Thoracic aorta (tissue), 2 donors: ENCODE results near the gene KRTAP20-3. TPM values are rescaled to one million over a fixed set of nuclear protein-coding genes. Genes with fewer than 3 reads are reported as not detected.

Experiments used
- ATAC-seq: fragments of 150-250 bp; one replicate; pipeline ENCODE4 v1.8.0; 2017; ENCODE audit warnings: low read depth; ENCODE audit not compliant: insufficient number of reproducible peaks, low FRiP score
- DNase-seq: peaks from one replicate; pipeline ENCODE4 v3.0.0-alpha.2; 2020; ENCODE audit warnings: low spot score
- H3K27ac ChIP-seq, 2 donors: fragments of 200-600 bp; sonication (generic); 1 replicate in 1 of 2; 2 replicates in 1 of 2; pipeline ENCODE4 v1.5.1; 2016; ENCODE audit warnings: mild to moderate bottlenecking in 2 of 2, moderate library complexity in 2 of 2
- H3K27me3 ChIP-seq: fragments of 200-600 bp; sonication (generic); replicated peaks from 2 replicates; pipeline ENCODE4 v1.6.0; 2016; ENCODE audit warnings: mild to moderate bottlenecking; ENCODE audit not compliant: insufficient read depth
- H3K36me3 ChIP-seq: fragments of 200-600 bp; sonication (generic); one replicate; pipeline ENCODE4 v1.5.1; 2016
- H3K4me1 ChIP-seq, 2 donors: fragments of 200-600 bp; sonication (generic); 1 replicate in 1 of 2; 2 replicates in 1 of 2; pipeline versions ENCODE4 v1.5.1 to v1.6.0; 2016; ENCODE audit warnings: low read depth in 2 of 2, mild to moderate bottlenecking in 1 of 2; ENCODE audit not compliant: control insufficient read depth in 1 of 2
- H3K4me3 ChIP-seq: fragments of 200-600 bp; sonication (generic); 2 replicates; pipeline ENCODE4 v1.5.1; 2016; ENCODE audit warnings: mild to moderate bottlenecking
- H3K9me3 ChIP-seq: fragments of 200-600 bp; sonication (generic); 2 replicates; pipeline ENCODE4 v1.5.1; 2016
- CTCF ChIP-seq: fragments of 200-600 bp; sonication (generic); IDR thresholded peaks from one replicate; pipeline ENCODE4 v1.5.1; 2019; ENCODE audit warnings: antibody characterized with exemption
- total RNA-seq, 2 donors: library from RNA; depleted of rRNA; stranded (reverse); fragments of >200 nt; gene quantifications; one replicate each; pipeline versions ENCODE4 v1.1.0 to v1.2.3, GENCODE V29; 2016

Gene KRTAP20-3
- total RNA-seq, result not detected

- Histone ChIP-seq H3K4me1 (no peaks in the 10 kb centered on the region), H3K36me3 (no peaks in the 10 kb centered on the region), H3K9me3 (no peaks in the 10 kb centered on the region), H3K27me3 (no peaks in the 10 kb centered on the region), H3K4me3 (no peak within 1 kb of the TSS), H3K27ac (no peak within 1 kb of the TSS)
- ATAC-seq, result no peak
- TF ChIP-seq CTCF, result no peak
- no peak for DNase-seq
These were observed at the start of gene KRTAP20-3 for GRCh38 chr21:30642564-30642963. KRTAP20-3 (plus strand) TSS chr21:30642864.

GRCh38 chr21:30598802-30599201, 43.9 kb upstream of the KRTAP20-3 start, which contains the start of gene KRTAP6-2:
KRTAP6-2 (minus strand) TSS chr21:30598902; CDS start chr21:30598874, 28 bp downstream.
- TF ChIP-seq CTCF, result no peak
- no peak for ATAC-seq

GRCh38 chr21:30600787-30601186, 41.9 kb upstream of the KRTAP20-3 start, which contains the start of gene KRTAP22-1:
KRTAP22-1 (plus strand) TSS chr21:30601087.
- Histone ChIP-seq H3K27me3 (no peaks in the 10 kb centered on the region), H3K4me1 (no peaks in the 10 kb centered on the region), H3K36me3 (no peaks in the 10 kb centered on the region), H3K27ac (no peak within 1 kb of the TSS), H3K9me3 (no peaks in the 10 kb centered on the region), H3K4me3 (no peak within 1 kb of the TSS)
- no peak for DNase-seq
- TF ChIP-seq CTCF, result no peak
- ATAC-seq, result no peak

More at GRCh38 chr21:30598802-30599201, 43.9 kb upstream of the KRTAP20-3 start, which contains the start of gene KRTAP6-2:
- Histone ChIP-seq H3K4me1 (no peaks in the 10 kb centered on the region), H3K27me3 (no peaks in the 10 kb centered on the region), H3K9me3 (no peaks in the 10 kb centered on the region), H3K36me3 (no peaks in the 10 kb centered on the region), H3K27ac (no peak within 1 kb of the TSS), H3K4me3 (no peak within 1 kb of the TSS)
- no peak for DNase-seq

- Histone ChIP-seq H3K27me3 (no peaks in the 10 kb centered on the region), H3K36me3 (no peaks in the 10 kb centered on the region), H3K4me3 (no peak overlapping the region), H3K9me3 (no peaks in the 10 kb centered on the region), H3K27ac (no peak overlapping the region), H3K4me1 (no peaks in the 10 kb centered on the region)
- no peak for TF ChIP-seq CTCF
- ATAC-seq (no peak), DNase-seq (no peak)
These were observed 36.7 kb upstream of the KRTAP20-3 start for GRCh38 chr21:30605968-30606367.

GRCh38 chr21:30612132-30612531, 30.5 kb upstream of the KRTAP20-3 start:
- no peak for DNase-seq
- no peak for ATAC-seq
- Histone ChIP-seq H3K4me1 (no peaks in the 10 kb centered on the region), H3K36me3 (no peaks in the 10 kb centered on the region), H3K4me3 (no peak overlapping the region), H3K27me3 (no peaks in the 10 kb centered on the region), H3K9me3 (no peaks in the 10 kb centered on the region), H3K27ac (no peak overlapping the region)
- TF ChIP-seq CTCF, result no peak
